Stimulated activated CD4-positive, alpha-beta T cell treated with anti-CD3 and anti-CD28 coated beads, Interleukin-2, amount 100 ng/mL, for 48 hours (primary cell): Measurements from ENCODE around the gene GBX2.

Experiments
- DNase-seq, 2 donors: peaks; one replicate each; pipeline ENCODE4 v3.0.0-alpha.2; 2020

The GBX2 gene

GRCh38 chr2:236168110-236169080, at the start of gene GBX2:
GBX2 (minus strand) TSS chr2:236168386; CDS start chr2:236167971, 415 bp downstream.
- DNase-seq: no peak

DNA sequence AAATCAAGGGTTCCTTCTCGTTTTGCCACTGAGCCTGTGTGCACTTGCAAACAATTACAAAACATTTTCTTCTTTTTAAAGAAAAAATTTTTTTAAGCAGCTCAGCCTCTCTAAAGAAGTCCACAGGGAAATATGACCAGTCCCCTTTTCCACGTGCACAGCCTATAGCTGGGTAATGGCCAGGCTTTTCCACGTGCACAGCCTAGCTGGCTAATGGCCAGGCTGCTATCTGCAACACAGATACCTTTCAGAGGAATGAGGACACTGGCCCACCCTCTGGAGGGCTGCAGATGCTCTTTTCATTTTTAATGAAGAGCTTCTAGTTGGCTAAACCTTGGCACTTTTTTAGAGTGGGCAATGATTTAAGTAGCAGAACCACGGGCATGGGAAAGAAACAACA, 49.7 kb upstream of the GBX2 start:
- DNase-seq: no peak

- no peak for DNase-seq
Measured at GRCh38 chr2:236216711-236217110, 48.5 kb upstream of the GBX2 start.

DNA sequence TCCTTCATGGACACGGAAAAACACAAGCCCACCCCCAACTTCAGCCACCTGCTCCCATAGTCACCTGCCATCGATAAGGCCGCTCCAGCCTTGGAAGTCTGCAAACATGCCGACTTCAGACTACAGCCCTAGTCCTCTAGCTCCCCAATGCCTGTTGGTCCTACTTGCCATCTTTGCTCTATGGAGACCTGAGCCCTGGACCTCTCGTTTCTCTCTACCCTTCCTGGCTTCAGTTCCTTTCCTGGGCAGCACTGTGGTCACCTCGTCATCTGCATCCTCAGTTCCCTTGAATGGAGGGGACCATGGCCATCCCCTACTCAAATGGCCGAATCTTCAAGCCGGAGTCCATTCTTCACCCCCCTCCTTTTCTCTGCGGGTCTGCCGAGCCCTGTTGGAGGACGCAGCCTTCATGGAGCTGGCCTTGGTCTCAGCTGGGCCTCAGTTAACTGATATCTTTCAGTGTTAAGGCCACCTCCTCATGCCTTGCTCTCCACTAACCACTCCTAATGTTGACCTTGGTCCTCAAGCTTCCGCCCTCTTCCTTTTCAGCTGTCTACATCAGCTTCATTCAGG, 47.7 kb upstream of the GBX2 start:
- DNase-seq: no peak

GRCh38 chr2:236215196-236215595, 47.0 kb upstream of the GBX2 start:
- DNase-seq: no peak

DNA sequence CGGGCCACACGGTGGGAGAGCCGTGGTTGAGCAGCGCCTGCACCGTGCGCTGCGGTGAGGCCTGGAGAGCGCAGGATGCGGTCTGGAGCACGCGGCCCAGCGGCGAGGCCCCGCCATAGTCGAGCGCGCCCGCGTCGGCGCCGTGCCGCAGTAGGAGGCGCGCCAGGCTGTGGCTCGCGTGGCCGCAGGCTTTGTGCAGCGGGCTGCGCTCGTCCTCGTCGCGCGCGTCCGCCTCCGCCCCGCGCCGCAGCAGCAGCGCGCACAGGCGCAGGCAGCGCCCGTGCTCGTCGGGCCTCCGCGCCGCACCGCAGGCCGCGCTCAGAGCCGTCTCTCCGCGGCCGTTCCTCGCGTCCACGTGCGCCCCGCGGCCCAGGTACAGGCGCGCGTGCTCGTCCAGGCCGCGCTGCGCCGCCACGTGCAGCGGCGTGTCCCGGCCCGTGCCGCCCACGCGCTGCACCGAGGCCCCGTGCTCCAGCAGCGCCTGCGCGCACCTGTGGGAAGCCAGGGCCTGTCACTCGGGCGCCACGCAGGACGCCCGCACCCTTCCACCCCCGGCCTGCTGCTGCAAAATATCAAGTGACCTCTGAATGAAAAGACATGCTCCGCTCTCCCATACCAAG, 46.3 kb upstream of the GBX2 start:
- no peak for DNase-seq

DNA sequence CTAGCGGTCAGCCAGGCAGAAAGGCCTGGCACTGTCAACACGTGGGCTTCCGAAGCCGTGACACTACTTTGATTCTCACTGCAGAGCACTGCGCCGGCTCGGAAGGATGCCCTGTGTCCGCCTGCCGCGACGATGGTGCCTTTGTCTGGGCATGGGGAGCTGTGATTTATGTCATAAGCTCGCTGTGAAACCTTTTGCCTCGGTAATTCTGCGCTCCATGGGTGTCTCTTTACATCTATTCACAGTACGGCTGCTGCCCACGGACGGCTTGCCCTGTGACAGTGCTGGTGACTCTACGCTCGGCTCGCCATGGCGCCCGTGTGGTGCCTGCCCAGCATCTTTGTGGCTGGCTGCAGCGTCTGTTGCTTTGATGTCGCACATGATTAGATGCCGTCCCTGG, 43.1 kb upstream of the GBX2 start:
- no peak for DNase-seq

DNA sequence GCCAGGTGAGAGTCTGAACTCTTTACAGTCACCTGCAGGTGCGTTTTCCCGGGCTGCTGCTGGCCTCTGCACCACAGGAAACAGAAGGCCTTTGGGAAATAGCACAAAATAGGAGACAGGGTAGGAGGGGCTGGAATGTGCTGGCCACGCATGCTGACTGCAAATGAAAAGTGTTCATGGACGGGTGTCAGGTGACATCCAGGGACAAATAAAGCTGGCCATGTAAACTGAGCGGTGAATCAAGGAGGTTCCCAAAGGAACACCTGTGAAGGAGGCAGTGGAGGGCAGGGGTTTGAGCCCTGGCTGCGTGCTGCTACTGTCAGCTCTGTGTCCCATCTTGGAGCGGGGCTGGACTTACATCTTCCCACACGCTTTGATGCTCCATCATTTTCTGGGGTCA, 42.4 kb upstream of the GBX2 start:
- no peak for DNase-seq

- DNase-seq: no peak
Measured at GRCh38 chr2:236209996-236210395, 41.8 kb upstream of the GBX2 start.

DNA sequence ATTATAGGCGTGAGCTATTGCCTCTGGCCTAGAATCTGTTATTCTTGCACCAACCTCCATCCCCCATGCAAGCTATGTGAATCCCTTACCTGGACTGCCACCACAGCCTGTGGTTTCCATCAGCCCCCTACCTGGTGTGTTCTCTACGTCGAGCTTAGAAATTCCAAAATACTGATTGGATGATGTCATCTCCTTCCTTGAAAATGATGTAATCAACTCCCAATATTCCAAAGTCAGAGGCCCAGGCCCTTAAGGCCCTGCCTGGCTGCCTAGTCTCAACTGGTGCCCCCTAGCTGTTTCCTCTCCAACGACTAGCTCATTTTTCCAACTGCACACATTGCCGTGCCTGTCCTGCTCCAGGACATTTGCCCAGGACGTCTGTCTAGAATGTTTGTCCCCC, 41.3 kb upstream of the GBX2 start:
- DNase-seq: no peak

DNA sequence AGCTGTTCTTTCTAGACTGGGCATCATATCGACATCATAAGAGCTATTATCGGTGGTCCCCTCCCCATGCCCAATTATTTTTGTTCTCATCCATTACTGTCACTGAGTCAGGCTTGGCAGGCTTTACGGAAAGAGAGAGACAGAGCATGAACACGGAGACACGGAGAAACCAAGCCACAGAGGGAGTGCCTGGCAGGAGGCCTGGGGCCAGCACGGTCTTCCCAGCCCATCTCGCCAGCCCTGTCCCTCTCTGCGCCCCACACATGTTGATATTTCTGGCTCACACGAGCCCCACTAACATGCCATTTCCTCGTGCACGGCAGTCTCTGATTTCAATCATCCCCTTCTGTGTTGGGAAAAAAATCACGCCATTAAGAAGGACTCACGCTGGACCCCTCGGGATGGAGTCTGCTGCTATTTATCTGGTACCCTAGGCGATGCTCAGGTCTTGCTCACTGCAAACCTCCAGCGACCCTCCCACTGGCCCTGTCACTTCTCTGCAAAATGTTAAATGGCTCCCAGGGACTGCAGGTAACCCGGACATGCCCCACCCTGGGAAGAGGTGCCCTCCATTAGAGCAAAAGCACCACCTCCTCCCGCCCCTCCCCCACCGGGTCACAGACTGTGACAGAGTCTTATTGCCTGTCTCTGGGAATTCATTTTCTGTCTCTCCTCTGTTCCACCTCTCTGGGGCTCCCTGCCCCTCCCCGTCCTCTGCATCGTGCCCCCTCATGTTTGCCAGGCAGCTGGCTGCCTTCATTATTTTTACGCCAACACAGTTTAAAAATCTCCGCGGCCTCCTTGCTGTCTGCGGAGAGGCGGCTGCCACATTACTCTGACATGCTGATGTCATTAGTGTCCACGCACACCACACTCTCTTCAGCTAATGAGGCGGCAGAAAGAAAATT, 40.1 kb upstream of the GBX2 start:
- DNase-seq: no peak

GRCh38 chr2:236207472-236207871, 39.3 kb upstream of the GBX2 start:
- DNase-seq: no peak

DNA sequence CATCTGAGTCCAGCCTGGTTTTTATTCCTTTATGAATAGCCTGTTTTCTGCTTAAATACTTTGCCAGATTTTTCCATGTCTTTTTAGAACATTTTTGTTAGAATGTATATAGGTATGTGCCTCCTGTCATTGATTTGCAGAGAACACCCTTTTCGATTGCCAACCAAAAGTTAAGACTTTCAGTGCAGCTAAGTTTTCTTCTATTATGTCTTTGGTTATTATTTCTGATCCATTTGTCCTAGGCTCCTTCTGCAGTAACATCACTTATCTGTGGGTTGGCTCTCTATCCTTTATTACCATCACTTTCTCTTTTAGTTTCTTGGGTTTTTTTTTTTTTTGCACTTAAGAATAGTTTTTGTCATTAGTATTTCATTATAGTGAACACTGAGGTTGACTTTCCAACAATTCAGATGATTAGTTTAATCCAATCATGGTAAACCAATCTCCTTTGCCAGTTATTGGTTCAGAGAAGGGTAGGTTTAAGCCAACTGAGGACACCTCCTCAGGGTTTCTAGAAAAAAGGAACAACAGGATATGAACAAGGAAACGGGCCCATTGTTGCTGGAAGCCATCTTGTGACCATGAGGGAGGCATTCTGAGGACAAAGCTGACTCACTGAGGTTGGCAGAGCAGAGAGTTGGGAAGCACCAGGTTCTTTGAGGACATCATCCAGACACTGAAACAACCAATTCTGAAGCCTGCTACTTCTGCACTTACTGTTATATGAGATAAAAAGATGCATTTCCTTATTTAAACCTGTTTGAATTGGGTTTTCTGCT, 37.9 kb upstream of the GBX2 start:
- DNase-seq: no peak

DNA sequence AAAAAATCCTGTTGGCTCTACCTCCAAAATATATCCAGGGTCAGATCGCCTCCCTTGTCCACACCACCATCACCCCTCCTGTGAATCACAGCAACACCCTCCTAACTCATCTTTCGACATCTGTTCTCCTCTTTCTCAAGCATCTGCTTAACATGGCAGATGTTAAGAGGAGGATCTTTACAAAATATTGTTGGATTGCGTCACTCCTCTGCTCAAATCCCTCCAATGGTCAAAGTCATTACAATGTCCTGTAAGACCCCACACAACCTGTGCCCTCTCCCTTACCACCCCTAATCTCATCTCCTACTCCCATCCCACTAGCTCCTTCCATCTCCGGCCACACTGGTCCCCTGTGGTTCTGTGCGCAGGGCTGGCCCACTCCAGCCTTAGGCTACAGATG, 36.8 kb upstream of the GBX2 start:
- DNase-seq: no peak

DNA sequence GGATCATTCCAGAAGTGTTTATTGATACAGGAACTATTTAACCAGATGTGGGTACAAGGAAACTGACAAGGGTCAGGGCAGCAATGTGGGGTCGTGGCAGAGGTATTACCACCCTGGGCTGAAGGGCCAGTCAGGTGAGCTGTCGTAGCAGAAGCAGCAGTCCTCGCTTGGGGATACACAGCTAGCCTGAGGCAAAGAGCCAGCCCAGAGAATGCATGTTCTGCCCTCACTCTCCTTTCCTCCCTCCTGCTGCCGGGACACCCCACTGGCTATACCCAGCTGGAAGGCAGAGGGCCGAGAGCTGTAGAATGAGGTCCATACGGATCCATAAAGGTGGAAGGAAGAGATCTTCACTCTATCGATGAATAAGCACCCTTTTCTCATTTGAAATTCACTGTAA, 32.2 kb upstream of the GBX2 start:
- no peak for DNase-seq

- no peak for DNase-seq
Measured at GRCh38 chr2:236196366-236196765, 28.2 kb upstream of the GBX2 start.

DNA sequence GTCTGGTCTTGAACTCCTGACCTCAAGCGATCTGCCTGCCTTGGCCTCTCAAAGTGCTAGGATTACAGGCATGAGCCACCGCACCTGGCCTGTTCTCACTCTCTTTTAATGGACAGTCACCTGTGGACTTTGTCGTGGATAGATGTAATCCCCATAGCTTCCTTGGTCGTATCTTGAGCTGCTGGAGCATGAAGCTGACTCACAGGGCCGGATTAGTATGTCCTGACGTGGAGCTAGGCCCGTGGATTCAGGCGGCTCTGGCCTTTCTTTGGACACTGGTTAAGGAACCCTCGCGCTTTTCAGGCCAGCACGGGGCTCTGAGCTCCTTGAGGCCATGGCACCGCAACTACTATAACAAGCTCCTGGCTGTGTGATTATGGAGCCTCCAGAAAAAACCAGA, 27.5 kb upstream of the GBX2 start:
- no peak for DNase-seq

- DNase-seq: no peak
Measured at GRCh38 chr2:236194786-236195185, 26.6 kb upstream of the GBX2 start.

DNA sequence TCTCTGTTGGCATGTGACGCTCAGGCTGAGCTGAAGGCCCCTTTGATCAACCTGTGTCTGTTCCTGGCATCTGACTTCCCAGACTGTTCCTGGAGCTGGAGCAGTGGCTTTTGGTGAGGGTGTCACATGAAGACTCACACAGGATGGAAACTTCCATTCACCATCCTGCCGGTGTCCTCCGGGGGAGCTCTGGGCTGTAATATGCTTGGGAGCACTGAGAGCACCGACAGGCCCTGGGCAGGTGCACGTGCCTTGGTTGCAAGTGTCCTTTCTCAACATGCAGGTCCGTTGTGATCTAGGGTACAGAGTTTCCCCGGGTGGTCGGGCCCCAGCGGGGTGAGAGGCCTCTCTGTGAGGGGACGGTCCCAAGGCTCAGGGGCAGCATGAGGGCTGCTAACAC, 24.8 kb upstream of the GBX2 start:
- DNase-seq: no peak

- no peak for DNase-seq
Measured at GRCh38 chr2:236190674-236191073, 22.5 kb upstream of the GBX2 start.

- no peak for DNase-seq
Measured at GRCh38 chr2:236184701-236185100, 16.5 kb upstream of the GBX2 start.

DNA sequence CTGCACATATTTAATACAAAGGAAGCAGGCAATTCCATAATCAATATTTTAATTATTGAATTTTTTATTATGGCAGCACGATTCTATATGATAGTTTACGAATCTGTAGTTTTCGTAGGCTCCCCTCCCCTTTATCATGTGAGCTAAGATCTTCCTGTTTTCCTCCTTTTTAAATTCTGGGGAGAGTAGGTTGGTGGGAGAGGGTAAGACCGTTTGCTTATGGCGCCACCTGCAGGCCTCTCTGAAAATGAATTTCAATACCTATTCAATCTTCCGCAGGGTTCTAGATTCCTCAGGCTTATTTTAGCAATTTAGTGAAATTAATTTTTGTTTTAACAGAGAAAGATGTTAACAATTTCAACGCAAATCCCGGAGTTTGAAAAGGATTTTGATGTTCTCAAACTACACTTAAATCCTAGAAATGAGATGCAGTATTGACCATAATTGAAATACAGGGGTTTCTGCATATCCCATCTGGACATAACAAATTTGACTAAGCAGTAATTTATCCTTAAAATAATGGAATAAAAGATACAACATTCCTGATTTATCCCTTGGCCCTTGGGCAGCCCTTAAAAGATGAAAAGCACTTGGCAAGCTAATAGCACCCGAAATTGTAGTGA, 12.8 kb upstream of the GBX2 start:
- DNase-seq: peak; percentile 39 to 48
